Ectodermal cell (in vitro differentiated cells): ENCODE data around the gene PODNL1.
"Not testable (repeated sequence)": the region's sequence is repeated elsewhere in the genome, so short reads cannot be mapped to it uniquely, and the experiment has no call there.

ENCODE experiments used
- H3K27ac ChIP-seq: 2 replicates; pipeline ENCODE4 v1.7.0; 2013; ENCODE audit warnings: mild to moderate bottlenecking, low read depth, low read length; ENCODE audit not compliant: insufficient read depth, poor library complexity, severe bottlenecking
- H3K27me3 ChIP-seq: 2 replicates; pipeline ENCODE4 v1.7.0; 2013; ENCODE audit warnings: mild to moderate bottlenecking, low read length; ENCODE audit not compliant: insufficient read depth, control insufficient read depth, poor library complexity, severe bottlenecking
- H3K36me3 ChIP-seq: one replicate; pipeline ENCODE4 v1.7.0; 2013; ENCODE audit warnings: low read length; ENCODE audit not compliant: control insufficient read depth, insufficient read depth
- H3K4me1 ChIP-seq: one replicate; pipeline ENCODE4 v1.7.0; 2013; ENCODE audit warnings: low read length; ENCODE audit not compliant: control insufficient read depth, insufficient read depth
- H3K4me3 ChIP-seq: 2 replicates; pipeline ENCODE4 v1.7.0; 2013; ENCODE audit warnings: low read depth, low read length, control low read depth; ENCODE audit not compliant: insufficient read depth
- H3K9me3 ChIP-seq: 2 replicates; pipeline ENCODE4 v1.7.0; 2013; ENCODE audit warnings: mild to moderate bottlenecking, low read length, moderate library complexity; ENCODE audit not compliant: control insufficient read depth
- WGBS, 2 experiments: methylation state at CpG; one replicate each; pipeline ENCODE4 v1.1.7; 2013; ENCODE audit warnings: missing lambda C conversion rate in 2 of 2; 5-methylcytosine and 5-hydroxymethylcytosine counted together

The PODNL1 gene

GRCh38 chr19:13926010-13926409 lies 12.2 kb downstream of the PODNL1 start:
- whole genome bisulfite sequencing, 2 experiments, result 94 to 95% methylated on average over 2 of the region's 4 CpGs
- H3K27me3 ChIP-seq, result no peaks in the 10 kb centered on the region
- peaks cover 7% of the 10 kb centered on the region for H3K36me3 ChIP-seq
- no peak overlapping the region for H3K27ac ChIP-seq
- H3K4me1 ChIP-seq, result no peaks in the 10 kb centered on the region
- H3K9me3 ChIP-seq, result no peaks in the 10 kb centered on the region
- no peak overlapping the region for H3K4me3 ChIP-seq

DNA sequence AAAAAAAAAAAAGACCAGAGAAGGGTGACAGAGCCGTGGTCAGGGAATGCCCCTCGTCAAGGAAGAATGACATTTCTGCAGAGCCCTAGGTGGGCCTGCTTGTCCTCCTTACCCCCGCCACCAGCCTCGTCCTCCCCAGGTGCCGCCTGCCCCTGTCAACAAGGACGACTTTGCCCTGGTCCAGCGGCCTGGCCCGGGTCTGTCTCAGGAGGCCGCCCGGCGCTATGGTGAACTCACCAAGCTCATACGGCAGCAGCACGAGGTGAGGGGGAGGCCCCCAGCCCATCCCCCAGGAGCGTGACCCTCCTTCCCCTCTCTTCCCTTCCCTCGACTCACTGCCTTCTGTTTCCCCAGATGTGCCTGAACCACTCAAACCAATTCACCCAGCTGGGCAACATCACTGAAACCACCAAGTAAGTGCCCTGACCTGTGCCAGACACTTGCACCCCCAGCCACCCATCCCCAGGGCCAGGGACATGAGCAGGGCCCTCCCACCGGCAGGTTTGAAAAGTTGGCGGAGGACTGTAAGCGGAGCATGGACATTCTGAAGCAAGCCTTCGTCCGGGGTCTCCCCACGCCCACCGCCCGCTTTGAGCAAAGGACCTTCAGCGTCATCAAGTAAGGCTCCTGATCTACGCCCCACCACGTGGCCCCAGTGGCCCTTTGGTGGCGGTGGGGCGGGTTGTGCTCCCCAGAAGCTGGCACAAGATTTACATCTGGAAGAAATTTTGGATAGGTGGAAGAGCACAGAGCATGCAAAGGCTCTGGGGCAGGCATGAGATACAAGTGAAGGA lies 14.8 kb downstream of the PODNL1 start:
- Histone ChIP-seq H3K27ac (no peak overlapping the region), H3K4me3 (no peak overlapping the region), H3K4me1 (no peaks in the 10 kb centered on the region), H3K9me3 (peaks cover 5% of the 10 kb centered on the region), H3K27me3 (no peaks in the 10 kb centered on the region), H3K36me3 (peaks cover 26% of the 10 kb centered on the region)
- WGBS, 2 experiments, result 95% methylated on average over 28 of the region's 28 CpGs

- not testable (repeated sequence) for H3K4me1 ChIP-seq, H3K27me3 ChIP-seq, H3K9me3 ChIP-seq, H3K4me3 ChIP-seq, H3K27ac ChIP-seq
- WGBS, 2 experiments, result 93 to 96% methylated on average over 6 of the region's 6 CpGs
- H3K36me3 ChIP-seq, result peaks cover 26% of the 10 kb centered on the region
These were observed 16.1 kb downstream of the PODNL1 start for GRCh38 chr19:13922118-13922517.

- Histone ChIP-seq H3K9me3 (peaks cover 5% of the 10 kb centered on the region), H3K36me3 (peaks cover 26% of the 10 kb centered on the region)
- WGBS, 2 experiments, result 94 to 95% methylated on average over 2 of the region's 2 CpGs
These were observed 17.1 kb downstream of the PODNL1 start for GRCh38 chr19:13920940-13921747.

DNA sequence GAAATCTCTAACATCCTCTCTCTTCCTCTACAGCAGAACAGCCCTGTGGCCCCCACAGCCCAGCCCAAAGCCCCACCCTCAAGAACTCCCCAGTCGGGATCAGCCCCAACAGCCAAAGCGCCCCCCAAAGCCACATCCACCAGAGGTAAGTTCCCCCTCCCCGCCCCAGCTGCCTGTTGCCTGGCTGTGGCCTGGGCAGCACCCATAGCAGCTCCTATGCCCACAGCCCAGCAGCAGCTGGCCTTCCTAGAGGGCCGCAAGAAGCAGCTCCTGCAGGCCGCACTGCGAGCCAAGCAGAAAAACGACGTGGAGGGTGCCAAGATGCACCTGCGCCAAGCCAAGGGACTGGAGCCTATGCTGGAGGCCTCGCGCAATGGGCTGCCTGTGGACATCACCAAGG lies 17.7 kb downstream of the PODNL1 start:
- H3K4me1 ChIP-seq, result no peaks in the 10 kb centered on the region
- H3K36me3 ChIP-seq, result peaks cover 32% of the 10 kb centered on the region
- H3K27me3 ChIP-seq, result no peaks in the 10 kb centered on the region
- H3K27ac ChIP-seq, result no peak overlapping the region
- H3K4me3 ChIP-seq, result no peak overlapping the region
- peaks cover 5% of the 10 kb centered on the region for H3K9me3 ChIP-seq
- WGBS, 2 experiments, result 96 to 98% methylated on average over 11 of the region's 11 CpGs

More at GRCh38 chr19:13920940-13921747, 17.1 kb downstream of the PODNL1 start:
- Histone ChIP-seq H3K27ac (no peak overlapping the region), H3K4me1 (no peaks in the 10 kb centered on the region), H3K27me3 (no peaks in the 10 kb centered on the region), H3K4me3 (no peak overlapping the region)

DNA sequence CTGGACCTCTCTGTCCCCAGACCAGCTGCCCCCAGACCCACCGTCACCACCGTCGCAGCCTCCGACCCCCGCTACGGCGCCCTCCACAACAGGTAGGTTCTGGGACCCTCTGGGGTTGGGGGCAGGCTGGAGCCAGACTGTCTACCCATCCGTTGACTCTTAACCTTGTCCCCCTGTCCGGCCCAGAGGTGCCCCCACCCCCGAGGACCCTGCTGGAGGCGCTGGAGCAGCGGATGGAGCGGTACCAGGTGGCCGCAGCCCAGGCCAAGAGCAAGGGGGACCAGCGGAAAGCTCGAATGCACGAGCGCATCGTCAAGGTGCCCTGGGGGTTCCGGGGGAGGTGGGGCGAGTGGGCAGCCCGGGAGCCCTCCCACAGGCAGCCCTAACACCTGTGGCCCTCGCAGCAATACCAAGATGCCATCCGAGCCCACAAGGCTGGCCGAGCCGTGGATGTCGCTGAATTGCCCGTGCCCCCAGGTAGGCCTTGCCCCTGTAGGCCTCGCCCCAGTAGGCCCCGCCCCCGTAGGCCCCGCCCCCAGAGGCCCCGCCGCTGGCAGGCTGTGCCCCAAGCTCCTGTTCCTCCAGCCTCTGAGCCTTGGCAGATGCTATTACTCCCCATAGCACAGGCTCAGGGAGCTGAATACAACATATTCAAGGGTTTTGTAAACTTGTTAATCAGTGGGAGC lies 19.3 kb downstream of the PODNL1 start:
- no peak overlapping the region for H3K27ac ChIP-seq
- WGBS, 2 experiments, result 90 to 91% methylated on average over 34 of the region's 34 CpGs
- no peaks in the 10 kb centered on the region for H3K27me3 ChIP-seq
- H3K4me3 ChIP-seq, result no peak overlapping the region
- H3K36me3 ChIP-seq, result peaks cover 41% of the 10 kb centered on the region
- no peaks in the 10 kb centered on the region for H3K4me1 ChIP-seq
- peaks cover 5% of the 10 kb centered on the region for H3K9me3 ChIP-seq

GRCh38 chr19:13917888-13918406 lies 20.3 kb downstream of the PODNL1 start:
- Histone ChIP-seq H3K4me3 (no peak overlapping the region), H3K27ac (no peak overlapping the region), H3K4me1 (no peaks in the 10 kb centered on the region), H3K9me3 (peaks cover 5% of the 10 kb centered on the region), H3K36me3 (peaks cover 44% of the 10 kb centered on the region), H3K27me3 (no peaks in the 10 kb centered on the region)
- WGBS, 2 experiments, result 94 to 96% methylated on average over 14 of the region's 14 CpGs

DNA sequence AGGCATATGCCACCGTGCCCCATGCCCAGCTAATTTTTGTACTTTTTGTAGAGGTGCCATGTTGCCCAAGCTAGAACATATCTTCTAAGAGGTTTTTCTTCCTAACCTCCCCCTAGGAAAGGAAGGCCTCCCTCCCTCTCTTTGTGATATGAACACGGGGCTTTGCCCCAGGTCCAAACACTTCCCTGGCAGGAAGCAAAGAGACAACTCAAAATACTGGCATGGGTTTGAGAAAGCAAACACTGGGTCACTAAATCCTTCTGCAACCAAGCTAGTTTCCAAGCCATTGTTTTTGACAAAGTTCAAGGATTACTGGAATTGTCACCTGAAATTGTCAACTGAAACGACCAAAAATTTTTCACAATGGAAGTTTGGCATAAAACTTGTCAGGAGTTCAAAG lies 23.4 kb downstream of the PODNL1 start:
- no peaks in the 10 kb centered on the region for H3K27me3 ChIP-seq
- H3K36me3 ChIP-seq, result peaks cover 24% of the 10 kb centered on the region
- H3K4me3 ChIP-seq, result no peak overlapping the region
- H3K4me1 ChIP-seq, result no peaks in the 10 kb centered on the region
- H3K27ac ChIP-seq, result no peak overlapping the region
- 93 to 95% methylated on average over 3 of the region's 3 CpGs for WGBS, 2 experiments
- H3K9me3 ChIP-seq, result no peaks in the 10 kb centered on the region

- Histone ChIP-seq H3K27me3 (no peaks in the 10 kb centered on the region), H3K4me1 (no peaks in the 10 kb centered on the region)
- WGBS, 2 experiments, result 95% methylated on average over 17 of the region's 17 CpGs
These were observed 24.9 kb downstream of the PODNL1 start for GRCh38 chr19:13913352-13913751.

DNA sequence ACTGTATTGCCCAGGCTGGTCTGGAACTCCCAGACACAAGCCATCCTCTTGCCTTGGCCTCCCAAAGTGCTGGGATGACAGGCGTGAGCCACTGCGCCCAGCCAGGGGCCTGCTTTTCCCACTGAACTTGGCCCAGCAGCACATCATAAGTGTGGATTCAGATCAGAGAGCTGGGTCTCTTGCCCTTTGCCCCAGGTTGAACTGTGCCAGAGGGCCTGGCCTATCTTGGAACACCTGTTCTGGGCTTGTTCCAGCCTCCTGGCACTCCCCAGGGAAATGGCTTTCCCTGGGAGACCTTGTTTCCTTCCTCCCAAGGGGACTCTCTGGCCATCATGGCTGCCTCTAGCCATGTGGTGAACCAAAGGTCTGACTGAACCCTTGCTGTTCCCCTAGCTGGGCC lies 28.8 kb downstream of the PODNL1 start:
- no peak overlapping the region for H3K27ac ChIP-seq
- H3K4me3 ChIP-seq, result no peak overlapping the region
- H3K9me3 ChIP-seq, result no peaks in the 10 kb centered on the region
- H3K4me1 ChIP-seq, result no peaks in the 10 kb centered on the region
- peaks cover 3% of the 10 kb centered on the region for H3K36me3 ChIP-seq
- 94 to 96% methylated on average over 2 of the region's 2 CpGs for WGBS, 2 experiments
- H3K27me3 ChIP-seq, result peaks cover 9% of the 10 kb centered on the region

More at GRCh38 chr19:13913352-13913751, 24.9 kb downstream of the PODNL1 start:
- Histone ChIP-seq H3K27ac (no peak overlapping the region), H3K9me3 (no peaks in the 10 kb centered on the region), H3K4me3 (no peak overlapping the region), H3K36me3 (peaks cover 18% of the 10 kb centered on the region)
